Measurements from ENCODE around the gene CDH1.

DNA sequence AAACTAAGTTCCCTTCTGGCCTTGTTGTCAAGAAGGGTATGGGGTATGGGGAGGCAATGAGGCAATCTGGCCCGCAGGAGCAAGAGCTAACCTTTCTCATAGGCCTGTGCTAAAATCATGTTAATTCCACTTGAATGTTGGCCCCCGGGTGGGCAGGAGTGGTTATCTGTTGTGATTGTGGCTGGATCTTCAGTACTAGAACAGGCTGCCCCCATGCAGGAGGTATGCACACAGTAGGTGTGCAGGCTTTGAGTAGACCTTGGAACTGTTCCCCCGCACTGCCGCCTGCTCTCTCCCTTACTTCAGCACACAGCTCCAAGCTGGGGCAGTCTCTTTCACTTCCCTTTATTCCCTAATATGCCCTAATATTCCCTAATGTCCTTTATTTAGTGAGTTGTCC is 53.9 kb downstream of the CDH1 start:
- TF ChIP-seq, protein P1, sequence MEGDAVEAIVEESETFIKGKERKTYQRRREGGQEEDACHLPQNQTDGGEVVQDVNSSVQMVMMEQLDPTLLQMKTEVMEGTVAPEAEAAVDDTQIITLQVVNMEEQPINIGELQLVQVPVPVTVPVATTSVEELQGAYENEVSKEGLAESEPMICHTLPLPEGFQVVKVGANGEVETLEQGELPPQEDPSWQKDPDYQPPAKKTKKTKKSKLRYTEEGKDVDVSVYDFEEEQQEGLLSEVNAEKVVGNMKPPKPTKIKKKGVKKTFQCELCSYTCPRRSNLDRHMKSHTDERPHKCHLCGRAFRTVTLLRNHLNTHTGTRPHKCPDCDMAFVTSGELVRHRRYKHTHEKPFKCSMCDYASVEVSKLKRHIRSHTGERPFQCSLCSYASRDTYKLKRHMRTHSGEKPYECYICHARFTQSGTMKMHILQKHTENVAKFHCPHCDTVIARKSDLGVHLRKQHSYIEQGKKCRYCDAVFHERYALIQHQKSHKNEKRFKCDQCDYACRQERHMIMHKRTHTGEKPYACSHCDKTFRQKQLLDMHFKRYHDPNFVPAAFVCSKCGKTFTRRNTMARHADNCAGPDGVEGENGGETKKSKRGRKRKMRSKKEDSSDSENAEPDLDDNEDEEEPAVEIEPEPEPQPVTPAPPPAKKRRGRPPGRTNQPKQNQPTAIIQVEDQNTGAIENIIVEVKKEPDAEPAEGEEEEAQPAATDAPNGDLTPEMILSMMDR (IDR thresholded peaks at IDR 0.05), result no peak
- TF ChIP-seq POLR2A (IDR thresholded peaks at IDR 0.05), result no peak
